ENCODE results near the gene NAB2.
"Not testable (repeated sequence)": the region's sequence is repeated elsewhere in the genome, so short reads cannot be mapped to it uniquely, and the experiment has no call there.

Gene NAB2

GRCh38 chr12:57073566-57074450 is 15.1 kb upstream of the NAB2 start:
- H3K27me3 ChIP-seq (ENCODE audit: insufficient read depth, low read length); H3K4me3 ChIP-seq (ENCODE audit: low read length); H3K9ac ChIP-seq (ENCODE audit: low read depth, low read length); H3K27ac ChIP-seq (ENCODE audit: low read length); H3K9me3 ChIP-seq (ENCODE audit: insufficient read depth, low read depth, low read length); H3K4me1 ChIP-seq (ENCODE audit: insufficient read depth, low read length): not testable (repeated sequence)
- H3K36me3 ChIP-seq (ENCODE audit: insufficient read depth, low read depth, low read length): peaks cover 41% of the 10 kb centered on the region

DNA sequence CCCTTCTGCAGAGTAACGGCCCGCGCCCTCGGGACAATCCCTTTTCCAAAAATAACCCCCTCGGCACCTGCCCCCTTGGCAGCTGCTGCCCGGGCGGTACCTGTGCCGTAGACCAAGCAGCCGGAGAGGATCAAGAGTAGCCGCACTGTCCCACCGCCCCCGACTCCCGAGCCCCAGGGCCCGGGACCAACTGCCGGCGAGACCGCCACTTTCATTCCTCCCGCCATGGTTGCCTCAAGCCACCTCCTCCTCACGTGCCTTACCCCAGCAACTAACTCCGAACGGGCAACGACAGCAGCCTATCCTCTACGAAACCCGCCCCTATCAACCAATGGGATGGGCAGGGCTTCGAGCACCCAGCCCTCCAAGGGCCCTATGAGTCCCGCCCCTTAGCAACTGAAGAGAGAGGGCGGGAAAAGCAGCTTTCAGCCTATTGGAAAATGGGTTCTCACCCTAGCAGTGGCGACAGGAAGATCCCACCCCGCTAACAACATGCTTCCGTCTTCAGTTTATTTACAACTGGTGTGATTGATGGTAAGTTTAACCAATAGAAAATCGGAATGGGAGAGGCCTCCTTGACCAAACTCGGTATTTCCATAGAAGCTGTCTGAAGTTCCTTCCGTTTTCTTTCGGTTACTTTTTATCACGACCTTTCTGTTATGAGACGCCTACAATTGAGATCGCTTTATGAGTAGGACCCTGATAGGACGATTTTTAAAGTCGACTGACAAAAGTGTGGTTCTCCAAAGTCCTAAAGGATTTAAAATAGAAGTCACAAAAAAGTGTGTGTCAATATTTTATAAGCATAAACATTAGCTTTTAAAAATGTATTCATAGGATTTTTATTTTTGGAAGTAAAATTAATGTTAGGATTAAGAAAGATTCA is 10.2 kb upstream of the NAB2 start, which contains the start of gene NEMP1:
TSS of gene NEMP1 (minus strand) at position 273 of the 886 bp plus-strand sequence. CDS start at position 227, 46 bp downstream.
- H3K4me1 ChIP-seq (ENCODE audit: insufficient read depth, low read length): no peaks in the 10 kb centered on the region; the same call in 1 of the 2 replicates
- H3K27ac ChIP-seq (ENCODE audit: low read length): peak within 1 kb of the TSS; percentile 93
- peak within 1 kb of the TSS; percentile 99 for H3K9ac ChIP-seq (ENCODE audit: low read depth, low read length)
- H3K4me3 ChIP-seq (ENCODE audit: low read length): peak within 1 kb of the TSS; percentile 99
- H3K9me3 ChIP-seq (ENCODE audit: insufficient read depth, low read depth, low read length): no peaks in the 10 kb centered on the region
- H3K36me3 ChIP-seq (ENCODE audit: insufficient read depth, low read depth, low read length): 0 out of 2 replicates have a peak, but pooled peaks cover 3% of the 10 kb centered on the region
- H3K27me3 ChIP-seq (ENCODE audit: insufficient read depth, low read length): no peaks in the 10 kb centered on the region

- Histone ChIP-seq H3K27ac (ENCODE audit: low read length) (no peak overlapping the region), H3K27me3 (ENCODE audit: insufficient read depth, low read length) (no peaks in the 10 kb centered on the region), H3K4me3 (ENCODE audit: low read length) (no peak overlapping the region), H3K9ac (ENCODE audit: low read depth, low read length) (no peak overlapping the region), H3K4me1 (ENCODE audit: insufficient read depth, low read length) (no peaks in the 10 kb centered on the region; the same call in 1 of the 2 replicates), H3K36me3 (ENCODE audit: insufficient read depth, low read depth, low read length) (0 out of 2 replicates have a peak, but pooled peaks cover 3% of the 10 kb centered on the region), H3K9me3 (ENCODE audit: insufficient read depth, low read depth, low read length) (no peaks in the 10 kb centered on the region)
Measured at GRCh38 chr12:57079821-57080220, 9.1 kb upstream of the NAB2 start.

- Histone ChIP-seq H3K27ac (ENCODE audit: low read length) (no peak overlapping the region), H3K9me3 (ENCODE audit: insufficient read depth, low read depth, low read length) (no peaks in the 10 kb centered on the region), H3K36me3 (ENCODE audit: insufficient read depth, low read depth, low read length) (0 out of 2 replicates have a peak, but pooled peaks cover 3% of the 10 kb centered on the region), H3K9ac (ENCODE audit: low read depth, low read length) (no peak overlapping the region), H3K4me1 (ENCODE audit: insufficient read depth, low read length) (peaks cover 6% of the 10 kb centered on the region; the same call in 1 of the 2 replicates), H3K27me3 (ENCODE audit: insufficient read depth, low read length) (no peaks in the 10 kb centered on the region), H3K4me3 (ENCODE audit: low read length) (no peak overlapping the region)
Measured at GRCh38 chr12:57080855-57081254, 8.1 kb upstream of the NAB2 start.

DNA sequence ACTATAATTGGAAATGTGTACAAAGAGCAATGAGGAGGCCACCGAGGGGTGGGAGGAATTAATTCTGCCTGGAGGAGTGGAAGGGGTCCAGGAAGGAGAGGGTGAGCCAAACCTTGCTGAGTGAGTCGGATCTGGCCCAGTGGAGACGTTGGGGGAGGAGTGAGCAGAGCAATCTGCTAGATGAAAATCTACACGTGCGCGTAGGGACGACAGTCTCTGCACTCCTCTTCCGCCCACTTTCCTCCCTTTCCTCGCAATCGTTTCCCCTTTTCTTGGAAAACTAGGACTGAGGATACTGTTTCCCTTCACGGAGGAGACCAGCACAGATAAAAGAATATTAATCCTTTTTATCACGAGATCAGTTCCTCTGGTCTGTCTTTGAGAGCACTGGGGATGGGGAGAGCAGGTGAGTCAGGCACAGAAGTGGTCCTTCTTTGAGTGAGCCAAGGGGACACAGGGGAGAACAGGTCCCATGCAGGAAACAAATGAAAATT is 2.9 kb upstream of the NAB2 start:
- peak overlapping the region; percentile 41 for H3K27ac ChIP-seq (ENCODE audit: low read length)
- H3K9ac ChIP-seq (ENCODE audit: low read depth, low read length): peak overlapping the region; percentile 84
- peaks cover 2% of the 10 kb centered on the region; the same call in 1 of the 2 replicates for H3K36me3 ChIP-seq (ENCODE audit: insufficient read depth, low read depth, low read length)
- H3K4me1 ChIP-seq (ENCODE audit: insufficient read depth, low read length): peaks cover 9% of the 10 kb centered on the region; the same call in 1 of the 2 replicates
- no peaks in the 10 kb centered on the region for H3K27me3 ChIP-seq (ENCODE audit: insufficient read depth, low read length)
- no peaks in the 10 kb centered on the region for H3K9me3 ChIP-seq (ENCODE audit: insufficient read depth, low read depth, low read length)
- peak overlapping the region; percentile 83 for H3K4me3 ChIP-seq (ENCODE audit: low read length)

DNA sequence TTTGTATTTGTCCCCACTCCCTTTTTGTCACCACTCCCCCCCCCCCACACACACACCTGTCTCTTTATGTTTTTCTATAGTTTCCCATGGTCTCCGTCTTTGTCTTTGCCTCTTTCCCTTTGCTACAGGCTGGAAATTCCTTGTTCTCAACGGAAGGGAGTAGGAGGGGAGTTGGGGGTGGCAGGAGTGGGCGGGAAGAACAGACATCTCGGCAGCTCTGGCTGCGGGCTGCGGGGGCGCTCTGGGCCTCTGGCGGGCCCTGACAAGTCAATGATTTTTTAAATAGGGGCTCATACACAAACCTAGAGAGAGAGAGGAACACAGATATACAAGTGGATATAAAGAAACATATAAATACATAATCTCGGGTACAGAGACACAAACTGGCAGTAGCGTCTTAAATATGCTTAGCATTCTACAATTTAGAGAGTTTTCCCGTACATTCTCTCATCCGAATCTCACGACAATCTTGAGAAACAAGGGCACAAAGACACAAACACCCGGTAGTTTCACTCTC is 2.4 kb upstream of the NAB2 start:
- H3K27ac ChIP-seq (ENCODE audit: low read length): peak overlapping the region; percentile 81
- peaks cover 9% of the 10 kb centered on the region; the same call in 1 of the 2 replicates for H3K4me1 ChIP-seq (ENCODE audit: insufficient read depth, low read length)
- H3K9ac ChIP-seq (ENCODE audit: low read depth, low read length): peak overlapping the region; percentile 84
- H3K4me3 ChIP-seq (ENCODE audit: low read length): peak overlapping the region; percentile 83
- H3K27me3 ChIP-seq (ENCODE audit: insufficient read depth, low read length): no peaks in the 10 kb centered on the region
- no peaks in the 10 kb centered on the region for H3K9me3 ChIP-seq (ENCODE audit: insufficient read depth, low read depth, low read length)
- peaks cover 7% of the 10 kb centered on the region for H3K36me3 ChIP-seq (ENCODE audit: insufficient read depth, low read depth, low read length)

DNA sequence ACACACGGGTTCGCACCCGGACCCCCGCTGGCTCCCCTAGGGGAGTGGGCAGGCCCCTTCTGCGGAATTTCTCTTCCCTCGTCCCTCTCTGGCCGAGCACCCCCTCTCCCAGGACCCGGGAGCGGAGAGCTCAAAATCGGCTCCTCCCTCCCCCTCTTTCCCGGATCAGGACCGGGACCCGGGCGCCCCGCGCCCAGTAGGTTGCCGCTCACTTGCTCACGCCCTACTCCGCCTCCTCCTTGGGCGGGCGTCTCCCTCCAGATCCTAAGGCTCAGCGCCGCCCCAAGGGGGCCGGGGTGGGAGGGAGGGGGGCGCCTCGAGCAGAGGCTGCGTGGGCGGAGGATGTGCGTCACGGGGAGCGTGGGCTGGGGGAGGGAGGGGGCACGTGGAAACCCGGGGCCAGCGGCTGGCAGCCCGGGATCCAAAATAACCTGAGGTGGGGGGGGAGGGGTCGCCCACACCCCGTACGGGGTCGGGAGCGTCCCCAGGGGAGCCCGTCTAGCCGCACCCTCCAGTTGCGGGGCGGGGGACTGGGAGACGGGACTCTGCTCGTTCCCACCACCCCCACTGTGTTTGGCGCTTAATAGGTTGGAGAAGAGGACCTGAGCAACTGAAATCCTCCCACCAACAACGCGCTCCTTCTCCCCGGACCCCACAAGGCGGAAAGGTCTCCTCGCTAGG is 1.8 kb upstream of the NAB2 start:
- Histone ChIP-seq H3K27ac (ENCODE audit: low read length) (peak overlapping the region; percentile 81), H3K4me3 (ENCODE audit: low read length) (peak overlapping the region; percentile 83), H3K36me3 (ENCODE audit: insufficient read depth, low read depth, low read length) (peaks cover 13% of the 10 kb centered on the region), H3K9me3 (ENCODE audit: insufficient read depth, low read depth, low read length) (no peaks in the 10 kb centered on the region), H3K9ac (ENCODE audit: low read depth, low read length) (peak overlapping the region; percentile 91; the same call in 1 of the 2 replicates), H3K4me1 (ENCODE audit: insufficient read depth, low read length) (peaks cover 9% of the 10 kb centered on the region; the same call in 1 of the 2 replicates), H3K27me3 (ENCODE audit: insufficient read depth, low read length) (no peaks in the 10 kb centered on the region)

GRCh38 chr12:57087691-57088353 is 1.1 kb upstream of the NAB2 start:
- Histone ChIP-seq H3K36me3 (ENCODE audit: insufficient read depth, low read depth, low read length) (peaks cover 19% of the 10 kb centered on the region), H3K9me3 (ENCODE audit: insufficient read depth, low read depth, low read length) (no peaks in the 10 kb centered on the region), H3K4me1 (ENCODE audit: insufficient read depth, low read length) (peaks cover 9% of the 10 kb centered on the region; the same call in 1 of the 2 replicates), H3K9ac (ENCODE audit: low read depth, low read length) (peak overlapping the region; percentile 91), H3K4me3 (ENCODE audit: low read length) (peak overlapping the region; percentile 83), H3K27ac (ENCODE audit: low read length) (peak overlapping the region; percentile 63), H3K27me3 (ENCODE audit: insufficient read depth, low read length) (no peaks in the 10 kb centered on the region)

- Histone ChIP-seq H3K9me3 (ENCODE audit: insufficient read depth, low read depth, low read length) (no peaks in the 10 kb centered on the region), H3K27ac (ENCODE audit: low read length) (no peak overlapping the region)
Measured at GRCh38 chr12:57089271-57090245, 644 bp downstream of the NAB2 start.

More at GRCh38 chr12:57089271-57090245, 644 bp downstream of the NAB2 start:
- Histone ChIP-seq H3K36me3 (ENCODE audit: insufficient read depth, low read depth, low read length) (peaks cover 33% of the 10 kb centered on the region), H3K27me3 (ENCODE audit: insufficient read depth, low read length) (no peaks in the 10 kb centered on the region), H3K4me3 (ENCODE audit: low read length) (peak overlapping the region; percentile 90), H3K9ac (ENCODE audit: low read depth, low read length) (peak overlapping the region; percentile 77; the same call in 1 of the 2 replicates), H3K4me1 (ENCODE audit: insufficient read depth, low read length) (peaks cover 16% of the 10 kb centered on the region; the same call in 1 of the 2 replicates)
